HG02642 (cell line): ENCODE data around the gene PRKAG2.

Experiments used
- ATAC-seq: cut with Tn5 transposase; IDR thresholded peaks from one replicate; pipeline ENCODE4 v1.9.1; 2021; ENCODE audit warnings: mild to moderate bottlenecking; ENCODE audit not compliant: unreplicated experiment, poor library complexity

The PRKAG2 gene

GRCh38 chr7:151691449-151691848 is 185.5 kb downstream of the PRKAG2 start:
- ATAC-seq: no peak

GRCh38 chr7:151690606-151691005 is 186.3 kb downstream of the PRKAG2 start:
- no peak for ATAC-seq

GRCh38 chr7:151689196-151689971 is 187.5 kb downstream of the PRKAG2 start:
- no peak for ATAC-seq

- ATAC-seq: no peak
These were observed 188.6 kb downstream of the PRKAG2 start for GRCh38 chr7:151688236-151688780.

- no peak for ATAC-seq
These were observed 189.2 kb downstream of the PRKAG2 start for GRCh38 chr7:151687523-151688235.

DNA sequence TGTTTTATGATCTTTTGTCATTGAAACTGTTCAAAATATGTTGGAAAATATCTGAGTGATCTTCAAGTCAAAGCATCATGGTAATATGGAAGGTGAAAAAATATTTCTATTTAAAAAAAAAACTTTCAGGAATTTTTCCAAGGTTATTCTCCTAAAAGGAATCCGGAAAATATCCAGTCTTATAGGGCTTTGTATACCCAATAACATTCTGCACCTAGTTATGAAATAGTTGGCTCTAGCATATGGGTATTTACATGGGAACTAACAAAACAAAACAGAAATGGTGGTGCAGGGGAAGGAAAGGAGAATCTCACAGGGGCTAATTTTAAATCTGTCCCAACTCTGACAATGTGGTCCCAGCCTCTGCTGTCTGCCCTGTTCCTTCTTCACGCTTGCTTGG is 190.1 kb downstream of the PRKAG2 start:
- ATAC-seq: no peak

DNA sequence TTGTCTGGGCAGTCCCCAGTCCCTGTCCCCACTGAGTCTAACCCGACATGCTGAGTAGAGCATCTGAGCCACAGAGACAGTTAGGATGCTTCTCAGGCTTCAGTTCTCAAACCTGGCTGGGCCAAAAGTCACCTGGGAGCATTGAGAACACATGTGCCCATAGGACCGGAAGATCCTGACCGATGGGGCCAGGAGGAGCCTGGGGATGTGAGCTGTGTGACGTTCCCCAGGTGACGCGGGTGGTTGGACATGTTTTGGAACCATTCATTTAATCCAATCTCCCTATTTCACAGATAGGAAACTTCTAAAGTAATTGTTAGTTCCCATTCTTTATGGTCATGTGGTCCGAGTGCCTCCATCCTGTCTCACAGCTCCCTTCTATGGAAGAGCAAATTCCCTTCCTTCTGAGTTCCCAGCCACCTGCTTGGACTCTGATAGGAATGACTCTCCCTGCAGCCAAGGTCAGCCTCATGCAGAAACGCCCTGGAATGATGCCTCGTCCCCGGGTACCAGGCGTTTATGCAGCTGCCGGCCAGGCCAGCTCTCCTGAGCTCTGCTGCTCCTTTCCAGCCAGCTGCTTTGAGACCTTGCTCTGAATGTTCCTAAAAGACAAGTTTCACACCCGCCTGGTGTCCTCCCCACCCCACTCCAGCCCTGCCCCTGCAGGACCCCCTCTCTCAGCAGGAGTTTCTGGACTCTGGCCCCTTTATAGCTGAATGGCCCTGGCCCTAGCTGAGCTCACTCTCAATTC is 190.7 kb downstream of the PRKAG2 start:
- ATAC-seq: no peak

DNA sequence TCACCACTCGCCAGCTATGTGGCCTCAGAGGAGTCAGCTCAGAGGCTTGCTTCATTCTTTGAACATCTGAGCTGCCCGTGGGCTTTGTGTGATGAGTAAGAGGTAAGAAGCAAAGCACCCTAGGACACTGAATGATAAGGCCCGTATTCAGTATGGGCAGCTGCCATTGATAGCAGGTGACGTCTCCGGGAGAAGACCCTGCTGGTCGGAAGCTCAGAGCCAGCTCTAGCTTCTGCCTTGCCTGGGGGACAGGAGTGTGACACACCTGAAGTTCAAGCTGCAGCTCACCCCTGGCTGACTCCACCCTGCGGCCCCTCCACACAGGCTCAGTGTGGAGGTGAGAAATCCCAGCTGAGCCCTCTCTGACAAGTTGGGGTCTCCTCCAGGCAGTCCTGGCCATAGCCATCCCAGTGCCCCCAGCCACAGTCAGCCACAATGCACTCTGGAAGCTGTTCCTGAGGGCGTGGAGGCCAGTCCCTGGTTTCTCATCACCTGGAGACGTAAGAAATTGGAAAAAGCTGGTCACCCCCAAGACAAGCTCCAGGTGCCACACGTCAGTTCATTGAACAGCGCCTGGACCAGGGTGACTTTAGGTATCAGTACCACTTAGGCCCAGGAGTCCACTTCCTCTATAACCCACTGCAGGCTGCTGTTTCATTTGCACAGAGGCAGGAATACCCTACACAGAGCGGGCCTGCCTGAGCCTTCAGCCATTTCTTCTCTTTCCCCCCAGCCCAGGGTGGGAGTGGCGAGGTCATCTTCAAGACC is 192.3 kb downstream of the PRKAG2 start:
- ATAC-seq: no peak

GRCh38 chr7:151683615-151684407 is 193.1 kb downstream of the PRKAG2 start:
- no peak for ATAC-seq

DNA sequence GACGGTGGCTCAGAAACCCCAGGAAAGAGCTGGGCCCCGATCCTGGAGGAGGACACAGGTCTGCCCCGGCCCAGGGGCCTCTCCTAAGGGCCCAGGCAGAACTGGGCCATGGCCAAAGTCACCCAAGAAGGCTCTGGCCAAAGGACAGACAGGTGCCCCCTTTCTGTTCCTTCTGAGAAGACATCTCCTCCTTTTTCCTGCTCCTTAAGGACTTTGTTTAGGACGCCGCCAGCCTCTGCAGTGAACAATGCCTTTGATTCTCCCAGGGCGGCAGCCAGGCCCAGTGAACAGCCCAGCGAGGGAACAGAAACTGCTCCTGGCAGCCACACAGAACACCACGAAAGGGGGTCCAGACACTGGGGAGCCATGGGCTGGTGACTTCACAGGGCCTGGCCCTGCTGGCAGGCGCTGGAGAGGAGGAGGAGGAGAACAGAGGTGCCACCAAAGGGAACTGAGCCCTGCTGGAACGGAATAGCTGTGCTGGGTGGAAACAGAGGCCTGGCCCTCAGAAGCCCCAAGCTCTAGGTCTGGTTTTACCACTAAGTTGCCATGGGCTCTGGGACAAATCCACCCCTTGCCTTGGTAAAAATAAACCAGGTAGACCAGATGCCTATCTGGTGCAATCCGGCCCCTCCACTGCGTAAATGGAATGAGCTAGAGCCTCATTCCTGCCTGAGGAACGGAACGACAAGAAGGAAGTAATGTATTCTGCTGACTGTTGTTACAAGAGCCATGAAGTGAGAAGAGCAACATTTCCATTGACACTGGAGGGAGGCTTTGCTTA is 193.9 kb downstream of the PRKAG2 start:
- ATAC-seq: no peak

DNA sequence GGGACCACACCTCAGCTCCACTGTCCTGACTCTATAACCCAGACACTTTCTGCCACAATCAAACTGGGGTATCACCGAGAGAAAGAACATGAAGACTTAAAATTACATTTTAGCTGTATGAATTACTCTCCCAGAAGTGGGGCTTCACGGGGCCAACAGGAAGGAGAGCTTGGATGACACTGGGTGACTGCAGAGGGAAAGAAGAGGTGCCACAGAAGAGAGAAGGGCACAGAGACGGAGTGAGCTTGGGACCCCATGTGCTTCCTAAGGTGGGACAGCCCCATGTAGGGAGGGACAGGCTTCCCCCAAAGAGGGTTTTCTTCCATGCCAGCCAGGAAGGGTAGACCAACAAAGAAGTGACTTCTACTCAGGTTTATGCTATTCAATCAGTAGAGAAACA is 195.2 kb downstream of the PRKAG2 start:
- ATAC-seq: no peak

GRCh38 chr7:151680810-151681209 is 196.1 kb downstream of the PRKAG2 start:
- ATAC-seq: no peak

DNA sequence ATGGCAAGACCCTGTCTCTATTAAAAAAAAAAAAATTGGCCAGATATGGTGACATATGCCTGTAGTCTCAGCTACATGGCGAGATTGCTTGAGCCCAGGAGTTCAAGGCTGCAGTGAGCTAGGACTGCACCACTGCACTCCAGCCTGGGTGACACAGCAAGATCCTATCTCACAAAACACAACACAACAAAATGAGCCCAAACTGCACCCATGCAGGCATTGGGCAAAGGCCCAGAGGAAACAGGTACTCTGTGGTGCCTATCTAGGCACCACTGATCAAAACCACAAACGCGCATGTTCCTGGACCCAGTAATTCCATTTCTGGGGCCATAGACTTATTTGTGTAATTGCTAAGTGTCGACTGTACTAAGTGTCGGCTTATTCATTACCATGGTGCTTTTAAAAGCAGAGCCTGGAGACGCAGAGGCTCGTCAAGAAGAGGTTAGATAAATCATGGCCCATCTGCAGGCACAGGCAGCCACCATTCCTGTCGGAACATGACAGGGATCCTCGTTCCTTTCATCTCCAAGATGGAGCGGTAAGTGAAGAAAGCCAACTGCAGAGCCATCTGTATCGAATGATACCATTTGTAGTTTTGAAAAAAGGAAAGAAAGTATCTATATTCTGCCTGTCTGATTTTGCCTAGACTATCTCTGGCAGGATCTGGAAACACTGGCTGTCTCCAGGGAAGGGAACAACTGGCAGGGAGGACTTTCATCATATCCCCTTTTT is 196.9 kb downstream of the PRKAG2 start:
- no peak for ATAC-seq

DNA sequence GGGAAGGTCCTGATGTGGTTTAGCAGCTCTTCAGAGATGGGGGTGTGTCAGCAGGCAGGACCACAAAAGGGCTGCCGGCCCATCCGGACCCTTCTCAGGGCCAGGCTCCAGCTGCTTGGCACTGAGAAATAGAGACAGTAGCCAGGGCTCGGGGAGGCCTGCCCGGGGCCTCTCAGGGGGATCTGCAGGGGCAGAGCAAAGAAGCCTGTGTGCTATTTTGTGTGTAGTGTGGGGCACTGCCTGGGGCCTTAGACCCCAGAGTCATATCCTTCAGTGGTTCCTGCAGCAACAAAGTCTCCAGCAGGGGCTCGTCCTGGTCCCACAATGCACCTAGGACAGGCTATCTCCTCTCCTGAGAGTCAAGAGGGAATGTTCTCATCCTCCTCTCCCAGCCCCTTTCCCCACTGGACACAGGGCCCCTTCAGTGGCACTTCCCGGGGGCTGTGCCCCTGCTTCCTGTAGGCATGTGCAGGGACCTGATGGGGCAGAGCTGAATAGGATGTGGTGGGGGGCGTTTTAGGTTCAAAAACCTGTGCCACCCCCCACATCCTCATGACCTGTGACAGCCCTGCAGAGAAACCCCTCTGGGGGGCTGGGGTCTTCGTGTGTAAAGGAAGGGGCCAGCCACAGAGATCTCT is 197.7 kb downstream of the PRKAG2 start:
- ATAC-seq: no peak

GRCh38 chr7:151678227-151678604 is 198.7 kb downstream of the PRKAG2 start:
- ATAC-seq: no peak

- no peak for ATAC-seq
These were observed 199.2 kb downstream of the PRKAG2 start for GRCh38 chr7:151677581-151678226.

DNA sequence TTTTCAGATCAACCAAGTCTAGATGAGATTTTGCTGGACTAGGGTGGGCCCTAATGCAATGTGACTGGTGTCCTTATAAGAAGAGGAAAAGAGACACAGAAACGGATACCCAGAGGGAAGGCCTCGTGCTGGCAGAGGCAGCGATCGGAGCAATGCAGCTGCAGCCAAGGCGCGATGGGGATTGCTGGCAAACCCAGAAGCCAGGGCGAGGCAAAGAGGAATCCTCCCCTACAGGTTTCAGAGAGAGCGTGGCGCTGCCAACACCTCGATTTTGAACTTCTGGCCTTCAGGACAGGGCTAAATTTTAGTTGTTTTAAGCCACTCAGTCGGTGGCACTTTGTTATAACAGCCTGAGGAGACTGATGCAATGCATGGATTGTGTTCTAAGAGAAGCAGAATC is 200.2 kb downstream of the PRKAG2 start:
- no peak for ATAC-seq
